Right forelimb (tissue), 1 donor: ENCODE data around the gene BEX2.
"Not testable (repeated sequence)": the region's sequence is repeated elsewhere in the genome, so short reads cannot be mapped to it uniquely, and the experiment has no call there.

Source experiments
- DNase-seq: peaks from one replicate; pipeline ENCODE4 v3.0.0-alpha.2; 2018

The BEX2 gene

GRCh38 chrX:103310555-103311398, at the start of gene BEX2:
Gene BEX2 (minus strand): TSS chrX:103310990. CDS start chrX:103309976, 1,014 bp downstream.
- peak; percentile 50 for DNase-seq

- no peak for DNase-seq
These were observed 49.3 kb upstream of the BEX2 start for GRCh38 chrX:103360092-103360491.

GRCh38 chrX:103359605-103360004, 48.8 kb upstream of the BEX2 start:
- DNase-seq, result not testable (repeated sequence)

GRCh38 chrX:103357871-103358270, 47.1 kb upstream of the BEX2 start:
- DNase-seq, result no peak

- DNase-seq, result peak; percentile 51
These were observed 46.1 kb upstream of the BEX2 start for GRCh38 chrX:103356858-103357257.

- peak; percentile 86 for DNase-seq
These were observed 45.5 kb upstream of the BEX2 start, which contains the start of gene TCEAL9 for GRCh38 chrX:103356130-103356798. Gene TCEAL9 (plus strand): TSS chrX:103356506. CDS start chrX:103357685, 1,179 bp downstream.

- no peak for DNase-seq
These were observed 37.0 kb upstream of the BEX2 start for GRCh38 chrX:103347682-103348397.

- DNase-seq, result no peak
These were observed 33.8 kb upstream of the BEX2 start for GRCh38 chrX:103344606-103345005.

GRCh38 chrX:103343105-103343504, 32.3 kb upstream of the BEX2 start:
- no peak for DNase-seq

- no peak for DNase-seq
These were observed 27.9 kb upstream of the BEX2 start for GRCh38 chrX:103338663-103339062.

- peak; percentile 48 for DNase-seq
These were observed 20.0 kb upstream of the BEX2 start for GRCh38 chrX:103330681-103331288.

- peak; percentile 72 for DNase-seq
These were observed 19.2 kb upstream of the BEX2 start, which contains the start of gene TCEAL7 for GRCh38 chrX:103329991-103330390. Gene TCEAL7 (plus strand): TSS chrX:103330239. CDS start chrX:103331404, 1,165 bp downstream.

GRCh38 chrX:103311399-103311780, 600 bp upstream of the BEX2 start:
- no peak for DNase-seq

- DNase-seq, result no peak
These were observed 783 bp downstream of the BEX2 start for GRCh38 chrX:103309860-103310554.

GRCh38 chrX:103305666-103306065, 5.1 kb downstream of the BEX2 start:
- DNase-seq, result not testable (repeated sequence)

- no peak for DNase-seq
These were observed 6.1 kb downstream of the BEX2 start for GRCh38 chrX:103304705-103305104.

GRCh38 chrX:103293118-103293517, 17.7 kb downstream of the BEX2 start:
- no peak for DNase-seq

GRCh38 chrX:103279624-103280023, 31.2 kb downstream of the BEX2 start:
- no peak for DNase-seq

GRCh38 chrX:103276581-103277002, 34.2 kb downstream of the BEX2 start, which contains the start of gene TCEAL5:
Gene TCEAL5 (minus strand): TSS chrX:103276750. CDS start chrX:103274563, 2,187 bp downstream.
- DNase-seq, result peak; percentile 71

- no peak for DNase-seq
These were observed 34.7 kb downstream of the BEX2 start for GRCh38 chrX:103275947-103276567.

GRCh38 chrX:103274284-103274683, 36.5 kb downstream of the BEX2 start:
- no peak for DNase-seq
